ENCODE data around the gene NRXN2.

GRCh38 chr11:64692764-64693331, 30.1 kb downstream of the NRXN2 start:
- TF ChIP-seq CTCF (IDR thresholded peaks at IDR 0.05; ENCODE audit: insufficient read depth, low read depth, low read length) (no peak), EZH2 (IDR thresholded peaks at IDR 0.05; ENCODE audit: insufficient read depth, low read length) (peak; percentile 2)

All from astrocyte (in vitro differentiated cells and primary cell).